GM12865 (cell line): ENCODE measurements around the gene RPL35A.

Experiments
- DNase-seq: peaks from one replicate; pipeline ENCODE4 v3.0.0; 2010; ENCODE audit warnings: low read depth
- H3K4me3 ChIP-seq: 2 replicates; pipeline ENCODE4 v1.5.1; 2011; ENCODE audit warnings: mild to moderate bottlenecking, low read depth, low read length, control low read depth
- TF ChIP-seq, protein P1 (sequence below): IDR thresholded peaks from 2 replicates; pipeline ENCODE4 v1.5.1; 2011; ENCODE audit warnings: low read length, control low read depth, low read depth, inconsistent platforms; ENCODE audit not compliant: insufficient read depth; ENCODE audit errors: missing control alignments

The RPL35A gene

DNA sequence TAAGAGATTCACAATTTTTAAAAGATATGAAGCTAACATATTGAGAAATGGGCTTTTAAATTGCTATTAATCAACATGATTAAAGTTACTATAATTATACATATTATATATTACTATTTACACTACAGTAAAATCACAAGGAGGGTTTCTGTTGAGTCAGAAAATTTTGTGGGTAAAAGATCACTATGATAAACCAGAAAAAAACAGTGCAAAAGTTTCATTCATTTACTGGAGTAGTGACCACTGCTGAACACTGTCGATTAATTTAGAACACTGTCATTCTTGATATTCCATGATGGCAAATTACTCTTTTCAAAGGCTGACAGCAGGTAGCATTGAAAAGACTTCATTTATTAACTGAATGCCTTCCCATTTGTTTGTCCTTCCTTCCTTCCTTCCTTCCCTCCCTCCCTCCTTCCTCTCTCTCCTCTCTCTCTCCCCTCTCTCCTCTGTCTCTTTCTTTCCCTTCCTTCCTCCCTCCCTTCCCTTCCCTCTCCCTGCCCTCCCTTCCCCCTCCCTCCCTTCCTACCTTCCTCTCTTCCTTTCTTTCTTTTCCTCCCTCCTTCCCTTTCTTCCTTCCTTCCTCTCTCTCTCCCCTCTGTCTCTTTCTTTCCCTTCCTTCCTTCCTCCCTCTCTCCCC, 9.1 kb upstream of the RPL35A start:
- DNase-seq: no peak
- no peak overlapping the region for H3K4me3 ChIP-seq
- TF ChIP-seq, protein P1, sequence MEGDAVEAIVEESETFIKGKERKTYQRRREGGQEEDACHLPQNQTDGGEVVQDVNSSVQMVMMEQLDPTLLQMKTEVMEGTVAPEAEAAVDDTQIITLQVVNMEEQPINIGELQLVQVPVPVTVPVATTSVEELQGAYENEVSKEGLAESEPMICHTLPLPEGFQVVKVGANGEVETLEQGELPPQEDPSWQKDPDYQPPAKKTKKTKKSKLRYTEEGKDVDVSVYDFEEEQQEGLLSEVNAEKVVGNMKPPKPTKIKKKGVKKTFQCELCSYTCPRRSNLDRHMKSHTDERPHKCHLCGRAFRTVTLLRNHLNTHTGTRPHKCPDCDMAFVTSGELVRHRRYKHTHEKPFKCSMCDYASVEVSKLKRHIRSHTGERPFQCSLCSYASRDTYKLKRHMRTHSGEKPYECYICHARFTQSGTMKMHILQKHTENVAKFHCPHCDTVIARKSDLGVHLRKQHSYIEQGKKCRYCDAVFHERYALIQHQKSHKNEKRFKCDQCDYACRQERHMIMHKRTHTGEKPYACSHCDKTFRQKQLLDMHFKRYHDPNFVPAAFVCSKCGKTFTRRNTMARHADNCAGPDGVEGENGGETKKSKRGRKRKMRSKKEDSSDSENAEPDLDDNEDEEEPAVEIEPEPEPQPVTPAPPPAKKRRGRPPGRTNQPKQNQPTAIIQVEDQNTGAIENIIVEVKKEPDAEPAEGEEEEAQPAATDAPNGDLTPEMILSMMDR: no peak

DNA sequence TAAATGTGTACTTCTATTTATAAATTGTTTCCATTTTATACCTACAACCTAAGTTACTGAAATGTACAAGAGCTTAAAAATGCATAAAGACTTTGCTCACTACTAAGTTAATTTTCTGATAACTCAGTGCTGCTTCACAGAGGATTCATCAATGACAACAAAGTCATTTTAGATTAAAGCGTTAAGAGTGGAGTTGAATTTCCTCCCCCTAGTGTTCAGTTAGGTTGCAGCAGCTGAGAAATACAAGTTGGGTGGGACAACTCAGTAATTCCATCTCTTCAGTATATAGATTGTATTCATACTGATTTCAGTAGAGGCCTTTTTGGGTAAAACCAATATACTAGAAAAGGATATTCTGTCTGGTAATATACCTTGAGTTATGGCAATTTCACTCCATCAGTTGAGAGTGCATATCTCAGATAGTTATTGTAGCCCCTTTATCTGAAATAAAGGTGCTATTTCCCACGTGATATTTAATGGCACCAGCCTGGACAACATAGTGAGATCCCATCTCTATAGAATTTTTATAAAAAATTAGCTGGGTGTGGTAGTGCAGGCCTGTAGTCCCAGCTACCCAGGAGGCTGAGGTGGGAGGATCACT, 6.9 kb upstream of the RPL35A start:
- H3K4me3 ChIP-seq: no peak overlapping the region
- DNase-seq: peak; percentile 67
- TF ChIP-seq, protein P1: peak; percentile 73

DNA sequence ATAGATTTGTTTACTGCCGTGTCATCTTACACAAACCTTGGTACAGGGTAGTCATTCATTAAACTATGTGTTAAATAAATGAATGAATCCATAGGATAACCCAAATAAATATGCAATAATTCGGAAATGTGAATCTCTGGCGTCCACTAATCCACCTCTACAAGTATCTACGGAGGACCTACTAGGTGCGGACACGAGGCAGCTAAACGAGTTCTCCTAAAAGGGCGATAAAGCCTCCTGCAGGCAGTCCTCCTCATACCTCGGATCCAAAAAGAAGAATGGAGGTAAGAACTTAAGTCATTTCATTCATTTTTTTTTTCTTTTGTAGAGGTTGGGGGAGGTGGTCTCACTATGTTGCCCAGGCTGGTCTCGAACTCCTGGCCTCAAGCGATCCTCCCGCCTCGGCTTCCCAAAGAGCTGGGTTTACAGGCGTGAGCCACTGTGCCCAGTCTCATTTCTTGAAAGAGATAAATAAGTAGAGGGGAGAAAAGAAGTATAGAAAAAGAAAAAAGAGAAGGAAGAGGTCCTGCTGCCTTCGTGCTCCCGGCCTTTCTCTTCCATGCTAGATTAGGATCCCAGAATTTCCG, 706 bp upstream of the RPL35A start:
- peak overlapping the region; percentile 94 for H3K4me3 ChIP-seq
- TF ChIP-seq, protein P1: no peak
- DNase-seq: no peak

DNA sequence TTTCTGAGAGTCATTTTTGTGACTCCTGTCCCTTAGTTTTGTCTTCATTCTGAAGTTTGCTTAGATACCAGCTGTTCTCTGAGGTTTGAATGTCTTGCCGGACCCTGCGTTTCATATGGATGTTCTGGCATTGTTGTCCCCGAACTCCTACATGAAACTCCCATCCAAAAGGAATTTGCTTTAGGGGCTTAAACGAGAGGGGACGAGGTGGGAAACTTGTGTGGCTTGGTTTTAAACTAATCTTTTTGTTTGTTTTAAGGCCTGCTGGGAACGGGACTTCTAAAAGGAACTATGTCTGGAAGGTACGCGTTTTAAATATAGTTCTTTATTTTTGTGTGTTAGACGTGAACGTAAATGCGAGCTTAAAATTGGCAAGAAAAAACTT, 679 bp downstream of the RPL35A start:
- TF ChIP-seq, protein P1: no peak
- DNase-seq: no peak
- H3K4me3 ChIP-seq: peak overlapping the region; percentile 94

DNA sequence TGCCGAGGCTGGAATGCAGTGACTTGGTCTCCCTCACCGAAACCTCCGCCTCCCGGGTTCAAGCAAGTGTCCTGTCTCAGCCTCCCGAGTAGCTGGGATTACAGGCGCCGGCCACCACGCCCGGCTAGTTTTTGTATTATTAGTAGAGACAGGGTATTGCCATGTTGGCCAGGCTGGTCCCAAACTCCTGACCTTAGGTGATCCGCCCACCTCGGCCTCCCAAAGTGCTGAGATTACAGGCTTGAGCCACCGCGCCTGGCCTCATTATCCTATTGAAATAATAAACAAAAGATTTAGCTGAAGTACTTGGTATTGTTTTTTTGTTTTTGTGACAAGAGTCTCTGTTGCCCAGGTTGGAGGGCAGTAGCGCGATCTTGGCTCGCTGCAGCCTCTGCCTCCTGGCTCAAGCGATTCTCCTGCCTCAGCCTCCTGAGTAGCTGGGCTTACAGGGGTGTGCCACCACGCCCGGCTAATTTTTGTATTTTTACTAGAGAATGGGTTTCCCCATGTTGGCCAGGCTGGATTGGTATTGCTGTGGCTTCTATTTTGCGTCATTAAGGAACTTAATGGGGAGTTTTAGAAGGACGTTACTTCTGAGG, 1.5 kb downstream of the RPL35A start:
- TF ChIP-seq, protein P1: no peak
- peak; percentile 35 for DNase-seq

DNA sequence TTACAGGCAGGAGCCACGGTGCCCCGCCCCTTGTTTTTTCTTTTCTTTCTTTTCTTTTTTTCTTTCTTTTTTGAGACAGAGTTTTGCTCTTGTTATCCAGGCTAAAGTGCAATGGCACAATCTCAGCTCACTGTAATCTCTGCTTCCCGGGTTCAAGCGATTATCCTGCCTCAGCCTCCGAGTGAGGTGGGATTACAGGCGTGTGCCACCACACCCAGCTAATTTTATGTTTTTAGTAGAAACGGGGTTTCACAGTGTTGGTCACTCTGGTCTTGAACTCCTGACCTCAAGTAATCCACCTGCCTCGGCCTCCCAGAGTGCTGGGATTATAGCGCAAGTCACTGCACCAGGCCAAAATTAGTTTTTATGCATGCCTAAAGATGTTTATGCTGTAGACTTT, 2.5 kb downstream of the RPL35A start:
- no peak overlapping the region for H3K4me3 ChIP-seq
- TF ChIP-seq, protein P1: no peak
- DNase-seq: no peak

More for the DNA sequence above, 1.5 kb downstream of the RPL35A start:
- H3K4me3 ChIP-seq: peak overlapping the region; percentile 94

DNA sequence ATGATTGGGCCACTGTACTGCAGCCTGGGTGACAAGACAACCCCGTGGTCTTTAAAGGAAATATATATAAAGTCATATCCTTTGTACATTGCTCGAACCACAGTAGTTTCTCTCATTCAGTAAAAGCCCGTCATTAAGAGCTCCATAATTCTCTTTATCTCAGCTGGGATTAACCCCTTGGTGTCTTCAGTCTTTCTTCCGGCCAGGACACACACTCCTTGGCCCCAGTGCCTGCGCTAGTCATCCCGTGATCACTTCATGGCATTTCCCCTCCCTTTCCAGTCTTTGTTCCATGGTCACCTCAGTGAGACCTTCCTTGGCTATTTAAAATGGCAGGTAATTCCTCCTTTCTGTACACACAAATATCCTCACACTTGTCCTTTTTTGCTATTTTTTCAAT, 3.3 kb downstream of the RPL35A start:
- no peak overlapping the region for H3K4me3 ChIP-seq
- DNase-seq: no peak
- TF ChIP-seq, protein P1: no peak
